HCT116 (cell line): ENCODE data around the gene GARNL3.

Source experiments
- EZH2 ChIP-seq: fragments of 200-600 bp; sonication (generic); IDR thresholded peaks from 2 replicates; pipeline ENCODE4 v1.6.1; 2017; ENCODE audit warnings: antibody characterized with exemption, mixed run types
- EZH2phosphoT487 ChIP-seq: fragments of 200-600 bp; IDR thresholded peaks from 2 replicates; pipeline ENCODE4 v1.6.1; 2018; ENCODE audit warnings: antibody characterized with exemption, borderline replicate concordance
- POLR2A ChIP-seq: IDR thresholded peaks from 2 replicates; pipeline ENCODE4 v1.7.0; 2011; ENCODE audit warnings: borderline replicate concordance; ENCODE audit not compliant: insufficient read depth, insufficient read length; ENCODE audit errors: extremely low read depth
- POLR2AphosphoS5 ChIP-seq: IDR thresholded peaks from 2 replicates; pipeline ENCODE4 v1.6.1; 2011; ENCODE audit warnings: mild to moderate bottlenecking, low read depth, low read length, moderate library complexity
- RAD21 ChIP-seq: IDR thresholded peaks from 2 replicates; pipeline ENCODE4 v1.6.1; 2012; ENCODE audit warnings: low read depth, mild to moderate bottlenecking
- YY1 ChIP-seq: IDR thresholded peaks from 2 replicates; pipeline ENCODE4 v1.6.1; 2011; ENCODE audit warnings: low read length, low read depth, moderate library complexity, mild to moderate bottlenecking; ENCODE audit not compliant: insufficient replicate concordance; ENCODE audit errors: extremely low read depth
- ZNF274 ChIP-seq: fragments of 200-500 bp; sonication (Bioruptor generic); IDR thresholded peaks from 2 replicates; pipeline ENCODE4 v1.6.1; 2014; ENCODE audit warnings: mild to moderate bottlenecking, low read depth, low read length, inconsistent platforms
- TF ChIP-seq, protein P1 (sequence below), 3 experiments: fragments of 200-600 bp in 1 of 3; sonication (generic) in 1 of 3; IDR thresholded peaks in 2 of 3; conservative IDR thresholded peaks in 1 of 3; 2 replicates each; pipeline ENCODE4 v1.5.1; 2012 to 2017; ENCODE audit warnings: low read depth in 2 of 3, low read length in 2 of 3, antibody characterized with exemption in 1 of 3, borderline replicate concordance in 1 of 3, control low read depth in 1 of 3, mild to moderate bottlenecking in 1 of 3, mixed read lengths in 1 of 3, mixed run types in 1 of 3, moderate library complexity in 1 of 3; ENCODE audit not compliant: insufficient read depth in 1 of 3
- TF ChIP-seq, protein P2 (sequence below): IDR thresholded peaks from 2 replicates; pipeline ENCODE4 v1.6.1; 2012

DNA sequence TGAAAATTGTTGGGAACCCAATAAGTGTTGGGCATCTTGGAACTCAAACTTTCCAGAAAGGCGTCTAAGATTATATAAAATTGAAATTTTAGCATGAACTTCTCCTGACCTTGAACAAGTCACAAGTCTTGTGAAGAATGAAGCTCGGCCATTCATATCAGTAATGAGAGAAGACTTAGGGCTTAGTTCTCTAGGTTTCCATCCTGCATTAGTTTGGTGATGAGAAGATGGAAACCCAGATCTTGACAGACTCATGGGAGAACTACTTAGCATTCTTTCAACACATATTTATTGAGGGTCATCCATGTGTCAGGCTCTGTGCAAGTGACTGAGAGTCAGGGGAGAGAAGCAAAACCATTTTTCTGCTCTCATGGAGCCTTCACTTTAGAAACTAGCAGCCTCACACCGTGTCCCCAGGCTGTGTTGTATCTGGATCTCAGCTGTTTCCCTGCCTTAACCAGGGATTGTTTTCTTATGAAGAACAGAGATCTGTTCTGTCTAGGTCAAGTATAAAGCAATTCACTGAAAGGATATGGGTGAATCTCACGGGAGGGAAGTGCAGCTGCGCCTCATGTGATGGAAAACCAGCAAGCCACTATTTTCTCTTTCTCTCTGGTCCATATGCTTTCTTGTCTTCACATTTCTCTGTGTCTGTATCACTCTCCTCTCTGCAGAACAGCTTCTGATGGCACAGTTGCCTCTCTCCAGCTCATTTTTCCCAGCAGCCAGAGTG is 3.4 kb downstream of the GARNL3 start:
- TF ChIP-seq POLR2A: no peak
- no peak for TF ChIP-seq POLR2AphosphoS5
- TF ChIP-seq, protein P1, sequence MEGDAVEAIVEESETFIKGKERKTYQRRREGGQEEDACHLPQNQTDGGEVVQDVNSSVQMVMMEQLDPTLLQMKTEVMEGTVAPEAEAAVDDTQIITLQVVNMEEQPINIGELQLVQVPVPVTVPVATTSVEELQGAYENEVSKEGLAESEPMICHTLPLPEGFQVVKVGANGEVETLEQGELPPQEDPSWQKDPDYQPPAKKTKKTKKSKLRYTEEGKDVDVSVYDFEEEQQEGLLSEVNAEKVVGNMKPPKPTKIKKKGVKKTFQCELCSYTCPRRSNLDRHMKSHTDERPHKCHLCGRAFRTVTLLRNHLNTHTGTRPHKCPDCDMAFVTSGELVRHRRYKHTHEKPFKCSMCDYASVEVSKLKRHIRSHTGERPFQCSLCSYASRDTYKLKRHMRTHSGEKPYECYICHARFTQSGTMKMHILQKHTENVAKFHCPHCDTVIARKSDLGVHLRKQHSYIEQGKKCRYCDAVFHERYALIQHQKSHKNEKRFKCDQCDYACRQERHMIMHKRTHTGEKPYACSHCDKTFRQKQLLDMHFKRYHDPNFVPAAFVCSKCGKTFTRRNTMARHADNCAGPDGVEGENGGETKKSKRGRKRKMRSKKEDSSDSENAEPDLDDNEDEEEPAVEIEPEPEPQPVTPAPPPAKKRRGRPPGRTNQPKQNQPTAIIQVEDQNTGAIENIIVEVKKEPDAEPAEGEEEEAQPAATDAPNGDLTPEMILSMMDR (IDR thresholded peaks at IDR 0.05 in 2 of 3, conservative IDR thresholded peaks at IDR 0.05 in 1 of 3; ENCODE audit: borderline replicate concordance in 1 of 3, insufficient read depth in 1 of 3, low read depth in 2 of 3, low read length in 2 of 3): no peak
- TF ChIP-seq, protein P2, sequence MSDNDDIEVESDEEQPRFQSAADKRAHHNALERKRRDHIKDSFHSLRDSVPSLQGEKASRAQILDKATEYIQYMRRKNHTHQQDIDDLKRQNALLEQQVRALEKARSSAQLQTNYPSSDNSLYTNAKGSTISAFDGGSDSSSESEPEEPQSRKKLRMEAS: no peak
- no peak for TF ChIP-seq YY1
- no peak for TF ChIP-seq EZH2
- TF ChIP-seq RAD21: no peak
- no peak for TF ChIP-seq ZNF274
- no peak for TF ChIP-seq EZH2phosphoT487
